ENCODE results near the gene NEK1.

Gene NEK1

DNA sequence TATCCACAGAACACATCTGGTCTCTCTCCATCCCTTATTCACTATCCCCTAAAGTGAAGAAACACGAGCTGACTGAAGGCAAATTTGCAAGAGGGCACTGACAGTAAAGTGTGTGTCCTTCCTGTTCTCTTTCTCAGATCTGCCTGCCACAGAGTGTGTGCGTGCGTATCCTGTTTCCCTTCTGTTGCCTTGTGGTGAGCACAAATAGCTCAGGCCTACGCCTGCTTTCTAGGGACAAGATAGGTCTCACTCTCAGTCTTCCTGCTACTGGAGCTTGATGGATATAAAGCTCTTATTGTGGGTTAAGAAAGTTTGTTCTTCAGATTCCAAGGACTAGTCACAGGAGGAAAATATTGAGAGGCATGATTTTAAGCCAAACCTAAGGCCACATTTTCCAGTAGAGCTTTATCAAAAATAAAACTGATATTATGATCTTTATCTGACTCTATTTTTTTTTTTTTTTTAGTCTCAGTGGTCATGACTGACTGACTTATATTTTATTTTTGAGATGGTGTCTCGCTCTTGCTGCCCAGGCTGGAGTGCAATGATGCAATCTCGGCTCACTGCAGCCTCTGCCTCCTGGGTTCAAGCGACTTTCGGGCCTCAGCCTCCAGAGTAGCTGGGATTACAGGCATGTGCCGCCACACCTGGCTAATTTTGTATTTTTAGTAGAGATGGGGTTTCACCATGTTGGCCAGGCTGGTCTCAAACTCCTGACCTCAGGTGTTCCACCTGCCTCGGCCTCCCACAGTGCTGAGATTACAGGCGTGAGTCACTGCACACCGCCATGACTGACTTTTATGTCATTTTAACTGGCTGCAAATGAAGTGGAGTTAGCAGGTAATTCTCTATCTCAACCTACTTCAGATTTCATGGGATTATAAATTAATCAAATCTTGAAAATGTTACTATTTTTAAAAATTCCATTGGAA lies 201.3 kb downstream of the NEK1 start:
- DNase-seq, result peak; percentile 6

GRCh38 chr4:169407217-169407845 lies 205.1 kb downstream of the NEK1 start:
- peak; percentile 9 for DNase-seq

DNA sequence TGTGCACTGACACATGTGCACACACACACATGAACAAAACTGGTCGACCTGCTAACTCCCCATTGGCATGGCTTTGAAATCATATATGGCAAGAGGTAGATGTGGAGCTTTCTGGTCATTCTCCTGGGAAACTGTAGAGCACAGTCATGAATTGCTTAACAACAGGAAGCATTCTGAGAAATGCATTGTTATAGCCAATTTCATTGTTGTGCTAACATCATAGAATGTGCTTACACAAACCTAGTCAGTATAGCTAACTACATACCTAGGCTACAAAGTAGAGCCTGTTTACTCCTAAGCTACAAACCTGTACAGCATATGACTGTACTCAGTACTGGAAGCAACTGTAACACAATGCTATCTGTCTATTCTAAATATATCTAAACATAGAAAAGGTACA lies 207.4 kb downstream of the NEK1 start:
- DNase-seq, result no peak

DNA sequence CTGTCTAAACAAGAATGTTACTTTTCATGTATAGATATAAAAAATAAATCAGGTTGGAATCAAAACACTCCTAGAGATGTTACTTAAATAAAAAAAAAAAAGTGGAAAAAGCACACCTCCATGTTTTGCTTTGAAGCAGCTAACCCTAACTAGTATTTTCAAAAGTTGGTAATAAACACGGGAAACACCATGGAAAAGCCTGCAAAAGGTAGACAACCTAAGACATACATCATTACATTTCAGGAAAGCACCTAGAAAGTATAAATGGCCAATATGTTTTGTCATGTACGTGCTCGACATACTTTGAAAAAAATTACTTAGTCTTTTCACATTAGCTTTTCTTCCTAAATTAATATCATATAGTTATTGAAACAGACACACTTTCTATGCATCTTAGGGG lies 211.6 kb downstream of the NEK1 start:
- no peak for DNase-seq

DNA sequence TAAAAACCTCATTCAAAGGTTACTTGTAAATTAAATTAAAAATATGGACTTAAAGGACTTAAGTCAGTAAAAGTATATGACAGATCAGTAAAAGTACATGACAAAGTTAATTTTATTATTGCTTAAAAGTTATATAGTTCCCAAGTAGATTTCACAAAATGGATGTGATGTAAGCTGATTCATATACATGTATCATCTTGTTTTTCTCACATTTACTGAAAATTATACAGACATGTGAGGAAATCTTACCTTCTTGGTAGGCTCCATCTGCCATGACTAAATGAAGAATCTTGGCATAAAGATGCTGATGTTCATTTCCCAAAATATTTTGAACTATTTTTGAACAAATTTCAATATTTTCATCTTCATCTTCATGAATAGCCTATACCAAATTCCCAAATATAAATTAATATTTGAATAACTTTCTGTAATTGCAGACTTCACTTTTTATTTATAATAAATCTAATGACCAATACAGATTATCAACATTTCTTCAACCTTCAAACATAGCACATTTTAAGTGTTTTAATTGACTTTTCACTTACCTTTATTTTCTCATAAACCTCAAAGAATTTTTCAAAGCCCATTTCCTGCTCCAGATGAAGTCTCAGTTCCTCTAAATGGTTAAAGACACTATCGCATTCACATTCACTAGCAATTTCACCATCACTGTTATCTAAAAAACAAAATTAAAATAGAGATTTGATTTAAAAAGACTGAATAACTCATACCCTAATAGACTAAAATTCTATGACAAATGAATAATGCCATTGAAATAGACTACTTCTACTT lies 212.2 kb downstream of the NEK1 start:
- DNase-seq, result no peak

DNA sequence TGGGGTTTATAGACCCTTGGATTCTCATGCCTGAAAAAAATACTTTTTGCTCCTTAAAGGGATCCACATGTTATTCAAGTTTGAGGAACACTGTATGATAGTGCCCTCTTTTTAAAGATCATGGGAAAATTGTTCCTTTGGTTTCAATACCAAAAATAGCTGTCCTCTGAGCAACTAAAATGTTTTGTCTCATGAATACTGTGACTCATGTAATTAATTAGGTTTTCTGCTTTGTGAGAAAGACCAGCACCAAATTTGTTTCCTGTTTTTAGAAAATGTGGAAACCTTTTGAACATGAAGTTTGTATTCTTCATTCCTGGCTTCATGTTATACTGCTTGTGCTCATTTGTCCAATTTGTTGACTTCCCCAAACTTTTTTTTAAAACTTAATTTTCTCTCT lies 214.1 kb downstream of the NEK1 start:
- DNase-seq, result no peak

DNA sequence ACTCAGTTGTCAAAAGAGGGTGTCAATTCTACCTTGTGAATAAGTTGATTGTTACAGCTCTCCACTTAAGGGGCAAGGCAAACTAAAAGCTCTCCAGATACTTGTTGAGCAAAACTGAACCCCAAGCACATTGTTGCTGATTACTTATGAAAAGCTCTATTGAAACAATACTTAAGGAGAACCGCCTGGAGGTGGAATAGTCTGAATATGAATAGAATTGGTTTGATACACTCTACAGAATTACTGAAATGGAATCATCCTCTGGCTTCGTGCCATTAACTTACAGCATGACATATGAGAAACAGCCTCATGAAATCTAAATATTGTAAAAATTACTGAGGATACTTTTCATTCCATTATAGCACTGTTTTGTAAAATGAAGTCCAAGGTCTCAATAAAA lies 214.6 kb downstream of the NEK1 start:
- DNase-seq, result no peak

DNA sequence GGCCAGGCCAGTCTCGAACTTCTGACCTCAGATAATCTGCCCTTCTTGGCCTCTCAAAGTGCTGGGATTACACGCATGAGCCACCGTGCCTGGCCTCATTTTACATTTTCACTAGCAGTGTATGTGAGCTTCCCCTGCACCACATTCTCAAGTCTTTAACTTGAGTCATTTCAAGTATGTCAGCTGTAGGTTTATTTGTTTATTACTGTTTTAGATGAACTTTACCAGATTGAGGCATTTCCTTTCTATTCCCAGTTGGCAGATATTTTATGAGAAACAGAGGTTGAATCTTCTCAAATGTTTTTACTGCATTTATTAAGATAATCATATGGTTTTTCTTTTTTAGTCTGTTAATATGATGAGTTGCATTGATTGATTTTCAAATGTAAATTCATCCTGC lies 227.0 kb downstream of the NEK1 start:
- no peak for DNase-seq

- no peak for DNase-seq
Measured at GRCh38 chr4:169384779-169385178, 227.6 kb downstream of the NEK1 start.

DNA sequence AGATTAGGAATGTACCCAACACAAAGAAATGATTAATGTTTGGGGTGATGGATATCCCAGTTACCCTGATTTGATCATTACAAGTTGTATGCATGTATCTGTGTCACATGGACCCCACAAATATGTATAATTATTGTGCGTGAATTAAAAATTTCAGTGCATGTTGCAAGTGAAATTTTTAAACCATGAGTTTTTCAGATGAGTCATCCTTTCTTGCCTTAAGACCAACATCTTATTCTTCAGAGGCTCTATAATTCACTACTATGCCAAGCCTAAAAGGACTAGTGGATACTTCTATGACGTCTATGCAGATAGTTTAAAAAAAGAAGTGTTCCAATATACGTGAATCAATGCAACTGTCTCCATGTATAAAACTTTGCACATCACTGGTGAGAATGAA lies 228.7 kb downstream of the NEK1 start:
- peak; percentile 78 for DNase-seq

DNA sequence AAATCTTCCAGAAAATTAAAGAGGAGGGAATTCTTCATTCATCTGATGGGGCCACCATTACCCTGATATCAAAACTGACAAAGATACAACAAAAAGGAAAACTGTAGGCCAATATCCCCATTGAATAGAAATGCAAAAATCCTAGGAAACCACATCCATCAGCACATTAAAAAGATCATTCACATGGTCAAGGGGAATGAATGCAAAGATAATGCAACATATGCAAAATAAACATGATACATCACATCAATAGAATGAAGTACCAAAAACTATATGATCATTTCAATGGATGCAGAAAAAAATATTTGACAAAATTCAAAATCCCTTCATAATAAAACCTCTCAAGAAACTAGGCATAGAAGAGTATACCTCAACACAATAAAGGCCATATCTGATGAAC lies 232.7 kb downstream of the NEK1 start:
- DNase-seq, result no peak

DNA sequence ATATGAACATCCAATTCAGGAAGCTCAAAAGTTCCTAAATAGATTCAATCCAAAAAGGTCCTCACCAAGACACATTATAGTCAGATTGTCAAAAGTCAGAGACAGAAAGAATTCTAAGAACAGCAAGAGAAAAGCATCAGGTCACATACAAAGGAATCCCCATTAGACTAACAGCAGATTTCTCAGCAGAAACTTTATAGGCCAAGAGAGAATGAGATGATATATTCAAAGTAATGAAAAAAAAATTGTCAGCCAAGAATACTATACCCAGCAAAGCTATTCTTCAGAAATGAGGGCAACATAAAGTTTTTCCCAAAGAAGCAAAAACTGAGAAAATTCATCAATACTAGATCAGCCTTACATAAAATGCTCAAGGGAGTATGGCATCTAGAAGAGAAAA lies 235.0 kb downstream of the NEK1 start:
- no peak for DNase-seq

- no peak for DNase-seq
Measured at GRCh38 chr4:169376421-169376820, 236.0 kb downstream of the NEK1 start.

- no peak for DNase-seq
Measured at GRCh38 chr4:169372791-169373190, 239.6 kb downstream of the NEK1 start.

DNA sequence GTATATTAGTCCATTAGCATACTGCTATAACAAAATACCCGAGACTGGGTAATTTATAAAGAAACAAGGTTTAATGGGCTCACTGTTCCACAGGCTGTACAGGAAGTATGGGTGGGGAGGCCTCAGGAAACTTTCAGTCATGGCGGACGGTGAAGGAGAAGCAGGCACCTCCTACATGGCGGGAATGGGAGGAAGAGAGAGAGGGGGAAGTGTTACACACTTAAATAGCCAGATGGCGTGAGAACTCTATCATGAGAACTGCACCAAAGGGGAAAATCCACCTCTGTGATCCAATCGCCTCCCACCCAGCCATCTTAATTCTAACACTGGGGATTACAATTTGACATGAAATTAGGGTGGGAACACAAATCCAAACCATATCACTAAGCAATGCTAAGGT lies 242.7 kb downstream of the NEK1 start:
- no peak for DNase-seq

GRCh38 chr4:169367826-169368225 lies 244.6 kb downstream of the NEK1 start:
- DNase-seq, result no peak

DNA sequence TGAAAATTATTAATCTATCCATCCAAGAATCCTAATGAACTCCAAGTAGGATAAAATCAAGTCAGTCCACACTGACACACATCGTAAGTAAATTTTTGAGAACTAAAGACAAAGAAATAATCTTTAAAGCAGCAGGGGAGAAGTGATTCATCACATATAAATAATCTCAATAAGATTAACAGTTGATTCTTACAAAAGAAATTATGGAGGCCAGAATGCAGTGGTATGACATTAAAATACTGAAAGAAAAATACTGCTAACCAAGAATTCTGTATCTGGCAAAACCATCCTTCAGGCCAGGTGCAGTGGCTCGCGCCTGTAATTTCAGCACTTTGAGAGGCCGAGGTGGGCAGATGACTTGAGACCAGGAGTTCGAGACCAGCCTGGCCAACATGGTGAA lies 245.6 kb downstream of the NEK1 start:
- no peak for DNase-seq

DNA sequence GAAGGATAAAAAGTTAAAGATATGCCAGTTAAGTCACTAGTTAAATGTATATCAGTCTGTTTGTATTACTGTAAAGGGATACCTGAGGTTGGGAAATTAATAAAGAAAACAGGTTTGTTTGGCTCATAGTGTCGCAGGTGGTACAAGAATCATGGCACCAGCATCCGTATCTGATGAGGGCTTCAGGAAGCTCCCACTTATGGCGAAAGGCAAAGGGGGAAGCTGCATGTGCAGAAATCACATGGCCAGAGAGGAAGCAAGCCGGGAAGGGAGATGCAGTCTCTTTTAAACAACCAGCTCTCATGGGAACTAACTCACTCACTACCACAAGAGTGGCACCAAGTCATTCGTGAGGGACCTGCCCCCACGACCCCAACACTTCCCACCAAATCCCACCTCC lies 249.8 kb downstream of the NEK1 start:
- DNase-seq, result no peak

DNA sequence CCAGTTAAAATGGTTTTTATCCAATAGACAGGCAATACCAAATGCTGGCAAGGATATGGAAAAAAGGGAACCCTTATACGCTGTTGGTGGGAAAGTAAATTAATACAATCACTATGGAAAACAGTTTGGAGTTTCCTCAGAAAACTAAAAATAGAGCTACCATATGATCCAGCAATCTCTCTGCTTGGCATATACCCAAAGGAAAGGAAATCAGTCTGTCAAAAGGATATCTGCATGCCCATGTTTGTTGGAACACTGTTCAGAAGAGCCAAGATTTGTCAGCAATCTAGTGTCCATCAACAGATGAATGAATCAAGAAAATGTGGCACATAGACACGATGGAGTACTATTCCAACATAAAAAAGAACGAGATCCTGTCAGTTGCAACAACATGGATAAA lies 250.6 kb downstream of the NEK1 start:
- DNase-seq, result no peak

DNA sequence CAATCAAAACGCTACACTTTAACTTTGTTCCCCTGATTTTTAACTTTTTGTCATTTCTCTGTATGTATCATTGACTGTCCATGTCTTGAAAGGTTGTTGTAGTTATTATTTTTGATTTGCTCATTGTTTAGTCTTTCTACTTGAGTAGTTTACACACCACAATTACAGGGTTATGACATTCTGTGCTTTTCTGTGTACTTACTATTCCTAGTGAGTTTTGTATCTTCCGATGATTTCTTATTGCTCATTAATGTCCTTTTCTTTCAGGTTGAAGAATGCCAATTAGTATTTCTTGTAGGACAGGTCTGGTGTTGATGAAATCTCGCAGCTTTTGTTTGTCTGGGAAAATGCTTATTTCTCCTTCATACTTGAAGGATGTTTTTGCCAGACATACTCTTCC lies 252.4 kb downstream of the NEK1 start:
- DNase-seq, result no peak

DNA sequence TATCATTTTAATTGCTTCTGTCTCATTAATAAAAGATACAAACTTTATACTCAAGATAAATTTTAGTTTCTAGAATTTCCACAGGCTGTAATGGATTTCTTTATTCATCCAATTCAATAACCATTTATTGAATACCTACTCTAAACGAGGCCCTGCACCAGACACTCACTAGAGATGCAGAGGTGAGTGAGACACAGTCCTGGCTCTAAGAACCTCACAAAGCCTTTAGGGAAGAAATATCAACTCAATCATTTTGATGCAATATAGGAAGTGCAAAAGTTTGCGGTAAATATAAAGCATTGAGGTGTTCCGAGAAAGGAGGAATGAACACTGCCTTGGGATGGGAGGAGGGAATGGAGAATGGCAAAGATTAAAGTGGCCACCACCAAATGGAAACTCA lies 260.0 kb downstream of the NEK1 start:
- no peak for DNase-seq

DNA sequence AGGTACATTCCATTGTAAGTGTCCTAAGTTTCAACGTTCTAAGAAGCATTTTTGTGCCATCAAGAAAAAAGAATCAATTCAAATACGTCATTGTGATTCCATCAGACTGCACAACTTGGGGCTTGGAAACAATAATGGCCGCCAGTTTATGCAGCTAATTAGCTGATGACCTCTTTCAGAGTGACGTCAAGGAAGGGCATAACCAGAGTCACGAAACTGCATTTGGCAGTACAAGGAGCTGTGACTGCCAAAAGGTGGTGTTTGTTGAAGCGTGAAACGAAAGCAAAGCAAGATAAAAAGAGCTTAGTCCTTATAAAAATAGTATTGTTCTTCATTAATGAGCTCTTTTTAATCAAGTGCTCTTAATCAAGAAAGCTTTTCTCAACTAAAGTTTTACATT lies 260.5 kb downstream of the NEK1 start:
- no peak for DNase-seq

DNA sequence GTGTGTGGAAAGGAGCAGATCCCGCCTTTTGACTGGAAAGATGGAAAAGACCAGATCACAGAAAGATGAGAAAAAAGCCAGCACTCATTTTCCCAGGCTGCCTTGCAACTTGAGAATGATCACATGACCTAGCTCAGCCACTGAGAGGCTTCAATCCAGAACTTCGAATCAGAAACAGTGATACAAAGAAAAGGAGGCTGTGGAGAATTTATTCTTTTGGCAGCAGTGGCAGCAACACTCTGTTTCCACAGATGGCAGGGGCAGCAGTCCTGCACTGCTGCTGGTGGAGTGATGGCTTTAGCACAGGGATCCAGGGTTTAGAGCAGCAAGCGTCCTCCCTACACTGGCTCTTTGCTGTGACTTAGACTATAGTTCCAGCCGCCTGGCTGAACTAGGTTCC lies 263.8 kb downstream of the NEK1 start:
- no peak for DNase-seq

DNA sequence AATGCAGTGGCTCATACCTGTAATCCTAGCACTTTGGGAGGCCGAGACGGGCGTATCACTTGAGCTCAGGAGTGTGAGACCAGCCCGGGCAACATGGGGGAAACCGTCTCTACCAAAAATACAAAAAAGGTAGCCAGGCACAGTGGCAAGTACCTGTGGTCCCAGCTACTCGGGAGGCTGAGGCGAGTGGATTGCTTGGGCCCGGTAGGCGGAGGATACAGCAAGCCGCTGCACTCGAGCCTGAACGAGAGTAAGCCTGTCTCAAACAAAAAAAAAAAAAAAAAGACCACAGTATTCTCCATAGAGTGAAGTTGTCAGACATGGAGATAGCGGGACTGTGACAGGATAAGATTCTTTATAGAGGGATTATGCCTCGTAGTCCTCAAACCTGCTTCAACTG lies 265.5 kb downstream of the NEK1 start:
- DNase-seq, result no peak
